K562 (cell line): ENCODE results near the gene TPM4.

Experiments
- ARID2 ChIP-seq: fragments of 450-650 bp; IDR thresholded peaks from 2 replicates; pipeline ENCODE4 v1.6.1; 2017; ENCODE audit warnings: antibody characterized with exemption, mild to moderate bottlenecking
- EZH2 ChIP-seq: IDR thresholded peaks from 2 replicates; pipeline ENCODE4 v1.6.1; 2012; ENCODE audit warnings: low read depth, mild to moderate bottlenecking, inconsistent platforms, low read length, borderline replicate concordance
- JUNB ChIP-seq: fragments of 450-650 bp; formaldehyde crosslinking; conservative IDR thresholded peaks from 2 replicates; pipeline ENCODE4 v1.4.0; 2020; ENCODE audit warnings: mild to moderate bottlenecking
- MXI1 ChIP-seq: IDR thresholded peaks from 2 replicates; pipeline ENCODE4 v1.6.1; 2011; ENCODE audit warnings: low read depth, mild to moderate bottlenecking, improper control_type of control experiment, low read length
- NR1H2 ChIP-seq: sonication (generic); formaldehyde crosslinking; IDR thresholded peaks from 2 replicates; pipeline ENCODE4 v1.4.0; 2020; ENCODE audit warnings: mild to moderate bottlenecking, missing genetic modification reagents
- SMARCA5 ChIP-seq: fragments of 450-650 bp; IDR thresholded peaks from 2 replicates; pipeline ENCODE4 v1.6.1; 2016
- YY1 ChIP-seq, 3 experiments: IDR thresholded peaks; 2 replicates each; pipeline ENCODE4 v1.6.1; 2011; ENCODE audit warnings: low read length in 2 of 3, mild to moderate bottlenecking in 2 of 3, moderate library complexity in 2 of 3, borderline replicate concordance in 1 of 3, control low read depth in 1 of 3, low read depth in 1 of 3; ENCODE audit not compliant: insufficient read depth in 3 of 3, insufficient replicate concordance in 2 of 3, control insufficient read depth in 1 of 3, insufficient read length in 1 of 3; ENCODE audit errors: extremely low read depth in 1 of 3
- ZNF586 ChIP-seq: fragments of 450-650 bp; formaldehyde crosslinking; conservative IDR thresholded peaks from 2 replicates; pipeline ENCODE4 v1.4.0; 2020; ENCODE audit warnings: mild to moderate bottlenecking, moderate library complexity
- TF ChIP-seq, protein P1 (sequence below): sonication (generic); formaldehyde crosslinking; IDR thresholded peaks from 2 replicates; pipeline ENCODE4 v1.8.1; 2023; ENCODE audit warnings: mild to moderate bottlenecking, missing genetic modification reagents
- TF ChIP-seq, protein P2 (sequence below): sonication (generic); formaldehyde crosslinking; IDR thresholded peaks from 2 replicates; pipeline ENCODE4 v1.8.0; 2022; ENCODE audit warnings: missing genetic modification reagents, mild to moderate bottlenecking, borderline replicate concordance
- TF ChIP-seq, protein P3 (sequence below): fragments of 250-450 bp; sonication (Bioruptor Pico); IDR thresholded peaks from 2 replicates; pipeline ENCODE4 v1.8.0; 2022; ENCODE audit warnings: moderate library complexity, mild to moderate bottlenecking, inconsistent platforms
- TF ChIP-seq, protein P4 (sequence below), 3 experiments: IDR thresholded peaks in 2 of 3; conservative IDR thresholded peaks in 1 of 3; 2 replicates each; pipeline ENCODE4 v1.5.1; 2011 to 2012; ENCODE audit warnings: low read length in 3 of 3, mild to moderate bottlenecking in 3 of 3, control low read depth in 2 of 3, improper control_type of control experiment in 1 of 3, inconsistent platforms in 1 of 3, low read depth in 1 of 3, mixed read lengths in 1 of 3, moderate library complexity in 1 of 3; ENCODE audit not compliant: insufficient read depth in 2 of 3

DNA sequence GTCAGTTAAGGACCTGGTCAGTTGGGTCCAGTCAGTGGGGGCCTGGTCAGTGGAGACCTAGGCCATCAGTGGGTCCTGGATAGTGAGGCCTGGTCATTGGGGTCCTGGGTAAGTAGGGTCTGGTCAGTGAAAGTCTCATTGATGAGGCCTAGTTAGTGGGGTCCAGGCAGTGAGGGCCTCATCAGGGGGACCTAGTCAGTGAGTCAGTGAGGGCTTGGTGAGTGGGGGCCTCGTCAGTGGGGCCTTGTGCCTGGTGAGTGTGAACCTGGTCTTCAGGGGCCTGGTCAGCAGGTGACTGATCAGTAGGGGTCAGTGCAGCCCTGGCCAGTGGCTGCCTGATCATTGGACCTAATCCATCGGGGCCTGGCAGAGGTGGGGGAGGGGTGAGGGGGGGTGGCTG is 42.6 kb upstream of the TPM4 start:
- TF ChIP-seq YY1 (IDR thresholded peaks at IDR 0.05; ENCODE audit: borderline replicate concordance in 1 of 3, control insufficient read depth in 1 of 3, extremely low read depth in 1 of 3, insufficient read depth in 3 of 3, insufficient read length in 1 of 3, insufficient replicate concordance in 2 of 3, low read depth in 1 of 3, low read length in 2 of 3) (no peak), ARID2 (no peak), JUNB (CRISPR knock-in tag) (no peak), NR1H2 (CRISPR knock-in tag) (no peak), MXI1 (no peak), ZNF586 (CRISPR knock-in tag) (no peak), EZH2 (no peak), SMARCA5 (no peak)
- TF ChIP-seq, protein P1, sequence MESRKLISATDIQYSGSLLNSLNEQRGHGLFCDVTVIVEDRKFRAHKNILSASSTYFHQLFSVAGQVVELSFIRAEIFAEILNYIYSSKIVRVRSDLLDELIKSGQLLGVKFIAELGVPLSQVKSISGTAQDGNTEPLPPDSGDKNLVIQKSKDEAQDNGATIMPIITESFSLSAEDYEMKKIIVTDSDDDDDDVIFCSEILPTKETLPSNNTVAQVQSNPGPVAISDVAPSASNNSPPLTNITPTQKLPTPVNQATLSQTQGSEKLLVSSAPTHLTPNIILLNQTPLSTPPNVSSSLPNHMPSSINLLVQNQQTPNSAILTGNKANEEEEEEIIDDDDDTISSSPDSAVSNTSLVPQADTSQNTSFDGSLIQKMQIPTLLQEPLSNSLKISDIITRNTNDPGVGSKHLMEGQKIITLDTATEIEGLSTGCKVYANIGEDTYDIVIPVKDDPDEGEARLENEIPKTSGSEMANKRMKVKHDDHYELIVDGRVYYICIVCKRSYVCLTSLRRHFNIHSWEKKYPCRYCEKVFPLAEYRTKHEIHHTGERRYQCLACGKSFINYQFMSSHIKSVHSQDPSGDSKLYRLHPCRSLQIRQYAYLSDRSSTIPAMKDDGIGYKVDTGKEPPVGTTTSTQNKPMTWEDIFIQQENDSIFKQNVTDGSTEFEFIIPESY (CRISPR knock-in tag) = no peak
- TF ChIP-seq, protein P2, sequence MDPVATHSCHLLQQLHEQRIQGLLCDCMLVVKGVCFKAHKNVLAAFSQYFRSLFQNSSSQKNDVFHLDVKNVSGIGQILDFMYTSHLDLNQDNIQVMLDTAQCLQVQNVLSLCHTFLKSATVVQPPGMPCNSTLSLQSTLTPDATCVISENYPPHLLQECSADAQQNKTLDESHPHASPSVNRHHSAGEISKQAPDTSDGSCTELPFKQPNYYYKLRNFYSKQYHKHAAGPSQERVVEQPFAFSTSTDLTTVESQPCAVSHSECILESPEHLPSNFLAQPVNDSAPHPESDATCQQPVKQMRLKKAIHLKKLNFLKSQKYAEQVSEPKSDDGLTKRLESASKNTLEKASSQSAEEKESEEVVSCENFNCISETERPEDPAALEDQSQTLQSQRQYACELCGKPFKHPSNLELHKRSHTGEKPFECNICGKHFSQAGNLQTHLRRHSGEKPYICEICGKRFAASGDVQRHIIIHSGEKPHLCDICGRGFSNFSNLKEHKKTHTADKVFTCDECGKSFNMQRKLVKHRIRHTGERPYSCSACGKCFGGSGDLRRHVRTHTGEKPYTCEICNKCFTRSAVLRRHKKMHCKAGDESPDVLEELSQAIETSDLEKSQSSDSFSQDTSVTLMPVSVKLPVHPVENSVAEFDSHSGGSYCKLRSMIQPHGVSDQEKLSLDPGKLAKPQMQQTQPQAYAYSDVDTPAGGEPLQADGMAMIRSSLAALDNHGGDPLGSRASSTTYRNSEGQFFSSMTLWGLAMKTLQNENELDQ = no peak
- TF ChIP-seq, protein P3, sequence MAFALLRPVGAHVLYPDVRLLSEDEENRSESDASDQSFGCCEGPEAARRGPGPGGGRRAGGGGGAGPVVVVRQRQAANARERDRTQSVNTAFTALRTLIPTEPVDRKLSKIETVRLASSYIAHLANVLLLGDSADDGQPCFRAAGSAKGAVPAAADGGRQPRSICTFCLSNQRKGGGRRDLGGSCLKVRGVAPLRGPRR (CRISPR knock-in tag) = no peak
- TF ChIP-seq, protein P4, sequence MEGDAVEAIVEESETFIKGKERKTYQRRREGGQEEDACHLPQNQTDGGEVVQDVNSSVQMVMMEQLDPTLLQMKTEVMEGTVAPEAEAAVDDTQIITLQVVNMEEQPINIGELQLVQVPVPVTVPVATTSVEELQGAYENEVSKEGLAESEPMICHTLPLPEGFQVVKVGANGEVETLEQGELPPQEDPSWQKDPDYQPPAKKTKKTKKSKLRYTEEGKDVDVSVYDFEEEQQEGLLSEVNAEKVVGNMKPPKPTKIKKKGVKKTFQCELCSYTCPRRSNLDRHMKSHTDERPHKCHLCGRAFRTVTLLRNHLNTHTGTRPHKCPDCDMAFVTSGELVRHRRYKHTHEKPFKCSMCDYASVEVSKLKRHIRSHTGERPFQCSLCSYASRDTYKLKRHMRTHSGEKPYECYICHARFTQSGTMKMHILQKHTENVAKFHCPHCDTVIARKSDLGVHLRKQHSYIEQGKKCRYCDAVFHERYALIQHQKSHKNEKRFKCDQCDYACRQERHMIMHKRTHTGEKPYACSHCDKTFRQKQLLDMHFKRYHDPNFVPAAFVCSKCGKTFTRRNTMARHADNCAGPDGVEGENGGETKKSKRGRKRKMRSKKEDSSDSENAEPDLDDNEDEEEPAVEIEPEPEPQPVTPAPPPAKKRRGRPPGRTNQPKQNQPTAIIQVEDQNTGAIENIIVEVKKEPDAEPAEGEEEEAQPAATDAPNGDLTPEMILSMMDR (IDR thresholded peaks at IDR 0.05 in 2 of 3, conservative IDR thresholded peaks at IDR 0.05 in 1 of 3; ENCODE audit: insufficient read depth in 2 of 3, low read depth in 1 of 3, low read length in 3 of 3) = no peak
